ENCODE results near the gene TPM4. TPM values are rescaled to one million over a fixed set of nuclear protein-coding genes. Genes with fewer than 3 reads are reported as not detected.

TPM4 gene
- polyA plus RNA-seq, 1 donor from 2014 or later, result 119 TPM

GRCh38 chr19:16088351-16089009 is 12.2 kb downstream of the TPM4 start:
- H2AFZ ChIP-seq (ENCODE audit: low read depth, low read length), result no peak overlapping the region
- H3K27ac ChIP-seq (ENCODE audit: low read length), result no peak overlapping the region
- no peak for TF ChIP-seq RAD21 (conservative IDR thresholded peaks at IDR 0.05)
- TF ChIP-seq EP300 (conservative IDR thresholded peaks at IDR 0.05; ENCODE audit: poor library complexity, severe bottlenecking), result no peak
- no peak for TF ChIP-seq CTCF (IDR thresholded peaks at IDR 0.05; ENCODE audit: poor library complexity, severe bottlenecking)
- TF ChIP-seq SMC3 (conservative IDR thresholded peaks at IDR 0.05; ENCODE audit: poor library complexity), result no peak
- TF ChIP-seq MXI1 (conservative IDR thresholded peaks at IDR 0.05; ENCODE audit: poor library complexity, severe bottlenecking), result no peak
- TF ChIP-seq EZH2 (IDR thresholded peaks at IDR 0.05; ENCODE audit: borderline replicate concordance, insufficient read depth, low read length, poor library complexity, severe bottlenecking), result no peak
- TF ChIP-seq POLR2AphosphoS5 (IDR thresholded peaks at IDR 0.05), result no peak
- no peak for TF ChIP-seq REST (IDR thresholded peaks at IDR 0.05; ENCODE audit: borderline replicate concordance)
- TF ChIP-seq TAF1 (IDR thresholded peaks at IDR 0.05; ENCODE audit: low read depth), result no peak
- H3K9me3 ChIP-seq (ENCODE audit: low read length), result no peaks in the 10 kb centered on the region
- H3K27me3 ChIP-seq (ENCODE audit: insufficient read depth, low read depth, low read length), result no peaks in the 10 kb centered on the region
- no peak overlapping the region for H3K4me2 ChIP-seq (ENCODE audit: low read length)
- peaks cover 3% of the 10 kb centered on the region for H3K79me2 ChIP-seq (replicated peaks; ENCODE audit: insufficient read depth, low read length)
- no peaks in the 10 kb centered on the region for H4K20me1 ChIP-seq (ENCODE audit: insufficient read depth)
- H3K4me3 ChIP-seq (ENCODE audit: low read length), result no peak overlapping the region
- H3K9me2 ChIP-seq (ENCODE audit: insufficient read depth, low read length), result no peaks in the 10 kb centered on the region
- H3K36me3 ChIP-seq (ENCODE audit: insufficient read depth, low read length), result peaks cover 2% of the 10 kb centered on the region
- H3K9ac ChIP-seq (ENCODE audit: low read length), result no peak overlapping the region
- H3F3A ChIP-seq (ENCODE audit: insufficient read depth, low read length, poor library complexity, severe bottlenecking), result no peaks in the 10 kb centered on the region

- no peaks in the 10 kb centered on the region for H3K27me3 ChIP-seq (ENCODE audit: insufficient read depth, low read depth, low read length)
- H3K9me3 ChIP-seq (ENCODE audit: low read length), result no peaks in the 10 kb centered on the region
- TF ChIP-seq MXI1 (conservative IDR thresholded peaks at IDR 0.05; ENCODE audit: poor library complexity, severe bottlenecking), result no peak
- no peak for TF ChIP-seq RAD21 (conservative IDR thresholded peaks at IDR 0.05)
- TF ChIP-seq SMC3 (conservative IDR thresholded peaks at IDR 0.05; ENCODE audit: poor library complexity), result no peak
- TF ChIP-seq EZH2 (IDR thresholded peaks at IDR 0.05; ENCODE audit: borderline replicate concordance, insufficient read depth, low read length, poor library complexity, severe bottlenecking), result no peak
- TF ChIP-seq REST (IDR thresholded peaks at IDR 0.05; ENCODE audit: borderline replicate concordance), result no peak
- TF ChIP-seq EP300 (conservative IDR thresholded peaks at IDR 0.05; ENCODE audit: poor library complexity, severe bottlenecking), result no peak
- no peak for TF ChIP-seq TAF1 (IDR thresholded peaks at IDR 0.05; ENCODE audit: low read depth)
- TF ChIP-seq CTCF (IDR thresholded peaks at IDR 0.05; ENCODE audit: poor library complexity, severe bottlenecking), result no peak
- no peak for TF ChIP-seq POLR2AphosphoS5 (IDR thresholded peaks at IDR 0.05)
- H3K79me2 ChIP-seq (replicated peaks; ENCODE audit: insufficient read depth, low read length), result peaks cover 3% of the 10 kb centered on the region
- no peak overlapping the region for H3K4me3 ChIP-seq (ENCODE audit: low read length)
- H2AFZ ChIP-seq (ENCODE audit: low read depth, low read length), result no peak overlapping the region
- no peak overlapping the region for H3K9ac ChIP-seq (ENCODE audit: low read length)
- no peak overlapping the region for H3K27ac ChIP-seq (ENCODE audit: low read length)
- H3K4me2 ChIP-seq (ENCODE audit: low read length), result no peak overlapping the region
- H3F3A ChIP-seq (ENCODE audit: insufficient read depth, low read length, poor library complexity, severe bottlenecking), result no peaks in the 10 kb centered on the region
- peaks cover 6% of the 10 kb centered on the region for H3K36me3 ChIP-seq (ENCODE audit: insufficient read depth, low read length)
- H4K20me1 ChIP-seq (ENCODE audit: insufficient read depth), result no peaks in the 10 kb centered on the region
- H3K9me2 ChIP-seq (ENCODE audit: insufficient read depth, low read length), result no peaks in the 10 kb centered on the region
Observed at GRCh38 chr19:16089010-16089846, 12.9 kb downstream of the TPM4 start.
